ENCODE results near the gene CUBN. TPM values are rescaled to one million over a fixed set of nuclear protein-coding genes. Genes with fewer than 3 reads are reported as not detected.

CUBN gene
- total RNA-seq, 1 donor from 2014 or later = 2.5 TPM

DNA sequence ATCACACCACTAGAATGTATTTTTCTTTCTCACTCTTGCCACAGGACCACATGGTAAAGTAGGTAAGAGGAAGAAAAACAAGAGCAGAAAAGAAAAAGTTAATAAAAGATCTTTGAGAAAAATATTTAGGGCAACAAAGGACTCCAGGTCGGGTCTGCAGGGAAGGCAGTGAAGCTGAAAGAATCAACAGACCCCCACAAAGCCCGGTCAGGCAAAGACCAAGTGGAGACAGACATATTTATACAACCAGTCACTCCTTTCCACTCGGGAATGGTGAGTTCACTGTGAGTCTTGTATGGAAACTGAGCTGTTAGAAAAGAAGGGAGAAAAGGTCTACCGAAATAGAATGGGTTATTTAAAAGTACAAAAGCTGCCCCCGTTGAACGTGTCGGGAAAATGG, 340.4 kb downstream of the CUBN start:
- POLR2A ChIA-PET = no interaction called here
- H3K27me3 Mint-ChIP-seq = no peaks in the 10 kb centered on the region
- peaks cover 51% of the 10 kb centered on the region for H3K36me3 Mint-ChIP-seq (ENCODE audit: low read depth)
- DNase-seq = no peak
- ATAC-seq (ENCODE audit: low read depth) = no peak
- CTCF ChIA-PET = interaction anchor here (0.6 kb wide), 1 partner anchor 12 kb away, joined by 3 read pairs; no protein-coding TSS in a partner anchor
- TF ChIP-seq, protein P1, sequence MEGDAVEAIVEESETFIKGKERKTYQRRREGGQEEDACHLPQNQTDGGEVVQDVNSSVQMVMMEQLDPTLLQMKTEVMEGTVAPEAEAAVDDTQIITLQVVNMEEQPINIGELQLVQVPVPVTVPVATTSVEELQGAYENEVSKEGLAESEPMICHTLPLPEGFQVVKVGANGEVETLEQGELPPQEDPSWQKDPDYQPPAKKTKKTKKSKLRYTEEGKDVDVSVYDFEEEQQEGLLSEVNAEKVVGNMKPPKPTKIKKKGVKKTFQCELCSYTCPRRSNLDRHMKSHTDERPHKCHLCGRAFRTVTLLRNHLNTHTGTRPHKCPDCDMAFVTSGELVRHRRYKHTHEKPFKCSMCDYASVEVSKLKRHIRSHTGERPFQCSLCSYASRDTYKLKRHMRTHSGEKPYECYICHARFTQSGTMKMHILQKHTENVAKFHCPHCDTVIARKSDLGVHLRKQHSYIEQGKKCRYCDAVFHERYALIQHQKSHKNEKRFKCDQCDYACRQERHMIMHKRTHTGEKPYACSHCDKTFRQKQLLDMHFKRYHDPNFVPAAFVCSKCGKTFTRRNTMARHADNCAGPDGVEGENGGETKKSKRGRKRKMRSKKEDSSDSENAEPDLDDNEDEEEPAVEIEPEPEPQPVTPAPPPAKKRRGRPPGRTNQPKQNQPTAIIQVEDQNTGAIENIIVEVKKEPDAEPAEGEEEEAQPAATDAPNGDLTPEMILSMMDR (IDR thresholded peaks at IDR 0.05) = no peak
- no peak overlapping the region for H3K27ac Mint-ChIP-seq
- no peak overlapping the region for H3K4me3 Mint-ChIP-seq
- intact Hi-C loops (cut with micrococcal nuclease) = no loop called here
- peaks cover 14% of the 10 kb centered on the region for H3K4me1 Mint-ChIP-seq
- peaks cover 4% of the 10 kb centered on the region for H3K9me3 Mint-ChIP-seq

DNA sequence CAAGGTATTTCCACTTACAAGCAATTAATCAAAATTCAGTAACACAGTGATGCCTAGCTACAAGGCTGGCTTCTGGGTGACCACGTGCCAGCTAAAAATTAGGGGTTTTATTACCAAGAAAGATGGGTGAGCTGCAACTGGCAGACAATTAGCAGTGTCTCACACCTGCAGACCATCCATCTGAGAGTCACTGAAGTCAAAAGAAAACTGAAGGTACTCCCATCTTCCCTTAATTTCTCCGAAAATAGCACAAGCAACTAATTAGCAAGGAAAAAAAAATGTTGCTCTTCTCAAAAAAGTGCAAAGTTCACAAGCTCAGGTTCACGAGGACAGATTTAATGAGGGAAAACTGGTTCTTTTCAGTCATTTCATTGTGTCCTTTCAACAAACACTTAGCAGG, 340.8 kb downstream of the CUBN start:
- Mint-ChIP-seq H3K27ac (no peak overlapping the region), H3K36me3 (ENCODE audit: low read depth) (peaks cover 50% of the 10 kb centered on the region), H3K9me3 (peaks cover 5% of the 10 kb centered on the region), H3K27me3 (no peaks in the 10 kb centered on the region), H3K4me1 (peaks cover 14% of the 10 kb centered on the region), H3K4me3 (no peak overlapping the region)
- ChIA-PET CTCF (no interaction called here), POLR2A (no interaction called here)
- TF ChIP-seq, protein P1 (IDR thresholded peaks at IDR 0.05) = no peak
- no peak for ATAC-seq (ENCODE audit: low read depth)
- DNase-seq = no peak
- intact Hi-C loops (cut with micrococcal nuclease) = no loop called here

DNA sequence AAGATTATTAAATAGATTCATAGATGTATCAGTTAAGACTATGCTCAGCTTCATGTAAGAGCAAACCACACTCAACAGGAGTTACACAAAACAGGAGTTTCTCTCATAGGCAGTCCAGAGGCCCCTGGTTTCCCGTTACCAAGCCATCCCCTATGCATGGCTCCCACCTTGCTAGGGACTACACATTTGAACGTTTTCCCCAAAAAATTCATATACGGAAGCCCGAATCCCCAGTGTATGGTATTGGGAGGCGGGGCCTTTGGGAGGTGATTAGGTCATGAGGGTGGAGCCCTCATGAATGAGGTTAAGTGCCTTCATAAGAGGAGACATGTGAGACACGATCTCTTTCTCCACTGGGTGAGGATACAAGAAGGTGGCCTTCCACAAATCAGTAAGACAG, 341.5 kb downstream of the CUBN start:
- H3K9me3 Mint-ChIP-seq = peaks cover 5% of the 10 kb centered on the region
- TF ChIP-seq, protein P1 (IDR thresholded peaks at IDR 0.05) = no peak
- ATAC-seq (ENCODE audit: low read depth) (no peak), DNase-seq (no peak)
- CTCF ChIA-PET = no interaction called here
- H3K4me3 Mint-ChIP-seq = no peak overlapping the region
- H3K27ac Mint-ChIP-seq = peak overlapping the region; percentile 57
- H3K36me3 Mint-ChIP-seq (ENCODE audit: low read depth) = peaks cover 44% of the 10 kb centered on the region
- POLR2A ChIA-PET = no interaction called here
- H3K4me1 Mint-ChIP-seq = peaks cover 14% of the 10 kb centered on the region
- no peaks in the 10 kb centered on the region for H3K27me3 Mint-ChIP-seq
- intact Hi-C loops (cut with micrococcal nuclease) = no loop called here

DNA sequence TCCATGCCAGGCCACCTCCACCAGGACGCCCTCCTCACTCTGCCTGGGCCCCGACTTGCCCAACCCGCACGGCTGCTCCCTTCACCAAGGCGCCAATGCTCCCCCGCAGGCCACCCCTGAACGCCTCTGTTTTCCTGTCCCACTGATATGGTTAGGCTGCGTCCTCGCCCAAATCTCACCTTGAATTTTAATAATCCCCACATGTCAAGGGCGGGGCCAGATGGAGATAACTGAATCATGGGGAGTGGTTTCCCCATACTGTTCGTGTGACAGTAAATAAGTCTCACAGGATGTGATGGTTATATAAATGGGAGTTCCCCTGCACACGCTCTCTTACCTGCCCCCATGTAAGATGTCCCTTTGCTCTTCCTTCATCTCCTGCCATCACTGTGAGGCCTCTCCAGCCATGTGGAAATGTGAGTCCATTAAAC, 342.2 kb downstream of the CUBN start:
- intact Hi-C loops (cut with micrococcal nuclease) = no loop called here
- Mint-ChIP-seq H3K4me1 (peaks cover 14% of the 10 kb centered on the region), H3K9me3 (peaks cover 5% of the 10 kb centered on the region), H3K27ac (peak overlapping the region; percentile 57), H3K36me3 (ENCODE audit: low read depth) (peaks cover 44% of the 10 kb centered on the region), H3K27me3 (no peaks in the 10 kb centered on the region), H3K4me3 (no peak overlapping the region)
- TF ChIP-seq, protein P1 (IDR thresholded peaks at IDR 0.05) = no peak
- peak; percentile 76 for ATAC-seq (ENCODE audit: low read depth)
- CTCF ChIA-PET = no interaction called here
- DNase-seq = no peak
- POLR2A ChIA-PET = no interaction called here

DNA sequence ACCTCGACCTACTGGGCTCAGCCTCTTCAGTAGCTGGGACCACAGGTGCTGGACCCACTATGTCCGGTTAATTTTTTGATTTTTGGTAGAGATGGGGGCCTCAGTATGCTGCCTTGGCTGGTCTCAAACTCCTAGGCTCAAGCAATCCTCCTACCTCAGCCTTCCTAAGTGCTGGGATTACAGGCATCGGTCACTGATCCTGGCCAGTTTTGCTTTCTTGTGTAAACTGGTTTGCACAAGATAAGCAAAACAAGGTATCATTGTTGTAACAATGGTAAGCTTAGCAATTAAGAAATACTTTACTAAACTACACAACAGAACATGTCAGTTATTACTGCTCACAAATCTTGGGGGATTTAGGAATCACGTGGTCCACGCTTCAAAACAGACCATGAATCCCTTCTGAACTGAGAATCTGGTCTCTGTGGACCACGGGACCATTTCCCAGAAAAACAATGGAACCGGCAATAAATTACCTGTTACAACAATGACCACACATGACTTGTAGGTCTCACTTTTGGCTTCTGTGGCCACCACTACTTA, 349.2 kb downstream of the CUBN start:
- DNase-seq (no peak), ATAC-seq (ENCODE audit: low read depth) (no peak)
- Mint-ChIP-seq H3K36me3 (ENCODE audit: low read depth) (peaks cover 29% of the 10 kb centered on the region), H3K4me3 (no peak overlapping the region), H3K27me3 (no peaks in the 10 kb centered on the region), H3K4me1 (peaks cover 29% of the 10 kb centered on the region), H3K9me3 (peaks cover 5% of the 10 kb centered on the region), H3K27ac (no peak overlapping the region)
- TF ChIP-seq, protein P1 (IDR thresholded peaks at IDR 0.05) = no peak
- intact Hi-C loops (cut with micrococcal nuclease) = no loop called here
- CTCF ChIA-PET = no interaction called here
- POLR2A ChIA-PET = no interaction called here

All from activated B cell treated with CpG ODN at 0.5 μM for 24 hours (primary cell).